HepG2 (cell line): ENCODE results near the gene MYO3B. TPM values are rescaled to one million over a fixed set of nuclear protein-coding genes. Genes with fewer than 3 reads are reported as not detected.

Experiments
- ATAC-seq: fragments of 200-7000 bp; cut with Tn5 transposase; 3 replicates; pipeline ENCODE4 v1.9.1; 2020; ENCODE audit warnings: mild to moderate bottlenecking, moderate library complexity
- BruUV-seq: library from RNA; stranded (reverse); fragments of 400-500 nt; replicated peaks from 2 replicates; lab custom pipeline; 2021; lab: Mats Ljungman, UMichigan
- CTCF ChIA-PET: fragments of 300-600 bp; formaldehyde crosslinking; extraction: SDS; loops from one replicate; lab custom pipeline; 2021; ENCODE audit warnings: low total read pairs, inconsistent platforms, low intra/inter-chr PET ratio; lab: Yijun Ruan, JAX
- POLR2A ChIA-PET: fragments of 350-600 bp; sonication (Branson Sonifier 250); formaldehyde crosslinking; loops from one replicate; lab custom pipeline; 2020; ENCODE audit warnings: antibody characterized with exemption, inconsistent platforms; lab: Yijun Ruan, JAX
- DNase-seq: peaks from one replicate; pipeline ENCODE4 v3.0.0-alpha.2; 2015; ENCODE audit warnings: low spot score
- FAIRE-seq: peaks from 3 replicates; lab custom pipeline; 2011; peaks lifted over from hg19 to GRCh38; lab: Jason Lieb, UNC
- H2AFZ ChIP-seq: one replicate; pipeline ENCODE4 v1.6.1; 2011; ENCODE audit warnings: low read length, inconsistent platforms
- H3K27ac ChIP-seq: fragments of 300-600 bp; 3 replicates; pipeline ENCODE4 v1.8.0; 2011; ENCODE audit warnings: mixed run types, mild to moderate bottlenecking, mixed read lengths, low read length, inconsistent platforms; ENCODE audit not compliant: insufficient read depth; ENCODE audit errors: extremely low read length
- H3K27me3 ChIP-seq, 2 experiments: fragments of 200-600 bp in 1 of 2; 2 replicates in 1 of 2; 3 replicates in 1 of 2; pipeline versions ENCODE4 v1.6.0 to v1.8.0; 2011; ENCODE audit warnings: low read length in 2 of 2, mild to moderate bottlenecking in 2 of 2, moderate library complexity in 2 of 2, inconsistent platforms in 1 of 2; ENCODE audit not compliant: insufficient read depth in 2 of 2, control insufficient read depth in 1 of 2
- H3K36me3 ChIP-seq, 2 experiments: fragments of 200-600 bp in 1 of 2; replicated peaks in 1 of 2; 2 replicates in 1 of 2; 3 replicates in 1 of 2; pipeline versions ENCODE4 v1.5.1 to v1.8.0; 2011; ENCODE audit warnings: low read length in 2 of 2, inconsistent platforms in 1 of 2; ENCODE audit not compliant: insufficient read depth in 2 of 2, control insufficient read depth in 1 of 2
- H3K4me1 ChIP-seq: 2 replicates; pipeline ENCODE4 v1.5.1; 2012; ENCODE audit warnings: low read length, inconsistent platforms; ENCODE audit not compliant: insufficient read depth
- H3K4me2 ChIP-seq: 2 replicates; pipeline ENCODE4 v1.6.0; 2011; ENCODE audit warnings: low read depth, low read length, inconsistent platforms
- H3K4me3 ChIP-seq, 3 experiments: fragments of 200-600 bp in 1 of 3; sonication (generic), shearing (Covaris generic) in 1 of 3; replicated peaks in 1 of 3; 2 replicates each; pipeline ENCODE4 v1.5.1; 2011 to 2016; ENCODE audit warnings: low read length in 3 of 3, inconsistent platforms in 2 of 3, low read depth in 2 of 3, mild to moderate bottlenecking in 2 of 3, control low read depth in 1 of 3, mixed read lengths in 1 of 3; ENCODE audit not compliant: insufficient read depth in 1 of 3
- H3K79me2 ChIP-seq: one replicate; pipeline ENCODE4 v1.6.1; 2011; ENCODE audit warnings: low read length, inconsistent platforms; ENCODE audit not compliant: insufficient read depth
- H3K9ac ChIP-seq: 2 replicates; pipeline ENCODE4 v1.6.0; 2011; ENCODE audit warnings: mild to moderate bottlenecking, low read depth, low read length, inconsistent platforms; ENCODE audit not compliant: insufficient read depth
- H3K9me3 ChIP-seq: 2 replicates; pipeline ENCODE4 v1.5.1; 2012; ENCODE audit warnings: mild to moderate bottlenecking, low read length
- H4K20me1 ChIP-seq: 2 replicates; pipeline ENCODE4 v1.6.0; 2011; ENCODE audit warnings: inconsistent platforms, mild to moderate bottlenecking, low read length, moderate library complexity; ENCODE audit not compliant: insufficient read depth
- DNMT3B ChIP-seq: conservative IDR thresholded peaks from 2 replicates; pipeline ENCODE4 v1.6.1; 2016; ENCODE audit warnings: missing biosample characterization, control low read depth
- HIVEP1 ChIP-seq: sonication (generic); formaldehyde crosslinking; IDR thresholded peaks from 2 replicates; pipeline ENCODE4 v1.4.0; 2020; ENCODE audit warnings: mild to moderate bottlenecking, missing genetic modification reagents
- KAT2B ChIP-seq: fragments of 150-350 bp; IDR thresholded peaks from 2 replicates; pipeline ENCODE4 v1.6.1; 2014; ENCODE audit warnings: low read depth, low read length, borderline replicate concordance
- KDM5A ChIP-seq: fragments of 200-600 bp; sonication (generic); IDR thresholded peaks from 2 replicates; pipeline ENCODE4 v1.7.0; 2018; ENCODE audit warnings: antibody characterized with exemption, mild to moderate bottlenecking, low read length, borderline replicate concordance
- MTERF4 ChIP-seq: sonication (generic); formaldehyde crosslinking; IDR thresholded peaks from 2 replicates; pipeline ENCODE4 v1.8.0; 2023; ENCODE audit warnings: mild to moderate bottlenecking, missing genetic modification reagents
- MXD4 ChIP-seq: IDR thresholded peaks from 2 replicates; pipeline ENCODE4 v1.6.1; 2016; ENCODE audit warnings: mild to moderate bottlenecking, missing biosample characterization, missing genetic modification reagents
- PREB ChIP-seq: sonication (generic); formaldehyde crosslinking; IDR thresholded peaks from 2 replicates; pipeline ENCODE4 v1.4.0; 2020; ENCODE audit warnings: missing genetic modification reagents
- TCF7 ChIP-seq: sonication (generic); IDR thresholded peaks from 2 replicates; pipeline ENCODE4 v1.6.1; 2016; ENCODE audit warnings: antibody characterized with exemption, low read depth
- ZNF18 ChIP-seq: sonication (generic); formaldehyde crosslinking; IDR thresholded peaks from 2 replicates; pipeline ENCODE4 v1.8.0; 2022; ENCODE audit warnings: mild to moderate bottlenecking, missing genetic modification reagents; ENCODE audit not compliant: insufficient replicate concordance
- ZNF350 ChIP-seq: sonication (generic); formaldehyde crosslinking; IDR thresholded peaks from 2 replicates; pipeline ENCODE4 v1.4.0; 2020; ENCODE audit warnings: mild to moderate bottlenecking, low read depth, missing genetic modification reagents, borderline replicate concordance
- ZNF564 ChIP-seq: sonication (generic); formaldehyde crosslinking; IDR thresholded peaks from 2 replicates; pipeline ENCODE4 v1.8.1; 2023; ENCODE audit warnings: mild to moderate bottlenecking, missing genetic modification reagents
- ZNF839 ChIP-seq: sonication (generic); formaldehyde crosslinking; IDR thresholded peaks from 2 replicates; pipeline ENCODE4 v1.4.0; 2020; ENCODE audit warnings: missing genetic modification reagents, mild to moderate bottlenecking, borderline replicate concordance
- WGBS: methylation state at CpG from one replicate; pipeline ENCODE4 v1.1.6; 2017; ENCODE audit warnings: low lambda C conversion rate; 5-methylcytosine and 5-hydroxymethylcytosine counted together
- in situ Hi-C: cut with HindIII; loops from 2 replicates; pipeline ENCODE4 v1.10.0; 2017; ENCODE audit warnings: low pct_unique_long_range_greater_than_20kb; ENCODE audit not compliant: extremely low pct_ligation_motif_present
- intact Hi-C: fragments of 100-400 bp; cut with micrococcal nuclease; formaldehyde crosslinking; loops from one replicate; pipeline ENCODE4 v1.10.0; 2022; ENCODE audit not compliant: unreplicated experiment
- polyA plus RNA-seq, 8 experiments: library from polyadenylated mRNA; depleted of rRNA in 3 of 8; stranded (reverse) in 7 of 8; unstranded in 1 of 8; fragments of >200 nt; fragmentation: Illumina TruSeq in 4 of 8; extraction: Trizol in 4 of 8; gene quantifications; 2 replicates each; pipeline versions ENCODE4 v1.2.1 to v1.2.3, GENCODE V29; 2011 to 2016; ENCODE audit warnings: low read depth in 4 of 8, missing spikeins in 1 of 8, mixed read lengths in 1 of 8; ENCODE audit not compliant: insufficient read depth in 1 of 8
- total RNA-seq, 5 experiments: library from RNA; depleted of rRNA; stranded (reverse); fragments of >200 nt; fragmentation: Illumina TruSeq; extraction: Trizol; gene quantifications; 2 replicates each; pipeline ENCODE4 v1.2.3, GENCODE V29; 2016; ENCODE audit warnings: low read depth in 1 of 5

Gene MYO3B
- total and polyA plus RNA-seq, 2 of the 13 experiments (the other 11 are each of a cell fraction or from before 2014, with no cell fraction given), result 0.01 TPM; not detected in 1

- H3K9me3 ChIP-seq, result peaks cover 4% of the 10 kb centered on the region
- no peaks in the 10 kb centered on the region for H4K20me1 ChIP-seq
- no peaks in the 10 kb centered on the region for H3K27me3 ChIP-seq
- ChIA-PET CTCF (no interaction called here), POLR2A (no interaction called here)
- H3K79me2 ChIP-seq, result no peaks in the 10 kb centered on the region
- H3K9ac ChIP-seq, result no peak overlapping the region
- no peak overlapping the region for H3K27ac ChIP-seq
- no TSS peak for BruUV-seq
- ATAC-seq (no peak), DNase-seq (no peak), FAIRE-seq (no peak)
- no peak for TF ChIP-seq HIVEP1
- in situ Hi-C loops, result no loop called here
- H3K4me2 ChIP-seq, result no peak overlapping the region
- 44% methylated on average over 7 of the region's 7 CpGs for WGBS
- no peaks in the 10 kb centered on the region for H3K36me3 ChIP-seq
- H2AFZ ChIP-seq, result no peak overlapping the region
- intact Hi-C loops, result no loop called here
- H3K4me1 ChIP-seq, result no peaks in the 10 kb centered on the region
- H3K4me3 ChIP-seq, result no peak overlapping the region
Observed at GRCh38 chr2:170322140-170322766, 144.3 kb downstream of the MYO3B start.

GRCh38 chr2:170323743-170324142 lies 145.8 kb downstream of the MYO3B start:
- no peak overlapping the region for H3K4me2 ChIP-seq
- H3K4me1 ChIP-seq, result no peaks in the 10 kb centered on the region
- intact Hi-C loops, result loop anchor here (1.0 kb wide), 2 partner anchors 489 to 550 kb away; no protein-coding TSS in a partner anchor
- H3K36me3 ChIP-seq, result no peaks in the 10 kb centered on the region
- no peaks in the 10 kb centered on the region for H4K20me1 ChIP-seq
- TF ChIP-seq KDM5A (no peak), ZNF564 (no peak), PREB (CRISPR knock-in tag) (no peak), ZNF839 (CRISPR knock-in tag) (no peak), TCF7 (no peak), ZNF18 (CRISPR knock-in tag) (no peak), MXD4 (CRISPR knock-in tag) (no peak), ZNF350 (no peak), MTERF4 (CRISPR knock-in tag) (no peak), DNMT3B (CRISPR knock-in tag) (no peak), KAT2B (no peak)
- FAIRE-seq (no peak), DNase-seq (no peak), ATAC-seq (no peak)
- no peak overlapping the region for H3K9ac ChIP-seq
- BruUV-seq, result no TSS peak
- H3K27ac ChIP-seq, result no peak overlapping the region
- no peaks in the 10 kb centered on the region for H3K79me2 ChIP-seq
- H3K4me3 ChIP-seq, result no peak overlapping the region
- peaks cover 4% of the 10 kb centered on the region for H3K9me3 ChIP-seq
- WGBS, result 7% methylated on average over 4 of the region's 4 CpGs
- in situ Hi-C loops, result no loop called here
- no peak overlapping the region for H2AFZ ChIP-seq
- no peaks in the 10 kb centered on the region for H3K27me3 ChIP-seq
- ChIA-PET POLR2A (no interaction called here), CTCF (interaction anchor here (1.1 to 1.7 kb wide), 3 partner anchors 489 to 549 kb away, joined by 5 to 7 read pairs (median 6); partner anchors contain the start of gene GAD1)
